Measurements from ENCODE around the gene JSRP1.
A peak's percentile ranks its signal among the peaks of the same experiment; 100 is the strongest.
"Not testable (repeated sequence)": the region's sequence is repeated elsewhere in the genome, so short reads cannot be mapped to it uniquely, and the experiment has no call there.

JSRP1 gene

DNA sequence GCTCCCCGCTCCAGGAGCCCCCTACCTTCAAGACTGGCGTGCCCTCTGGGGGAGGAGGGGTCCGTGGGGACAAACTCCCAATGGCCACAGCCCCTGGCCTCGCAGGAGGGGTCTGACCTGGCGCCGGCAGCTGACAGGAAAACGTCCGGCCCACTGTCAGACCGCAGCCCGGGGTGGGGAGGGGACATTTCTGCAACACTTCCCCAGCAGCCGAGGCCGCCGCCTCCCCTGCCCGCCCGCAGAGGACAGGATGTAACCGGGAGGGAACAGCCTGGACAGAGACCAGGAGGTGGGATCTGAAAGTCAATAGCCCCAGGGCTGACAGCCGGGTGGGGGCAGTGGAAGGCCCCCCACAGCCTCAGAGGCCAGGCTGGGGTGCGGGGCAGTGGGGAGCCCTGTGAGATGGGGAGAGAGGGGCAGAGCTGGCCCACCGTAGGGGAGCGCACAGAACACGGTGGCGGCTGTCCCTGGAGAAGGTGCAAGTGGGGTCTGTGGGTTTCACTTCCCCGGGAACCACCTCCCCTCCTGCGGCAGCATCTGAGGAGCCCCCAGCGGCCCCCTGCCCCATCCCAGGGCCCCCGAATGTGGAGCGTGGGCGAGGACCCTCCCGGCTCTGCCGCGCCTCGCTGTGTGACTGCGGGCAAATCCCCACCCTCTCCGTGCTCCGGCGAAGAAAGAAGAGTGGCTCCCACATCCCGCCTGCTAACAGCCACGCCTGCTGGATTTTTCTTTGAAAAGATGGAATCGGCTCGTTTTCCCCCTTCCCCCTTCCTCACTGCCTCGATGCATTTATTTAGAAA, 26.0 kb upstream of the JSRP1 start, which contains the start of gene PEAK3:
Gene PEAK3, minus strand, starts transcription at position 114 of the 800 bp plus-strand sequence. CDS start 1,244 bp downstream, outside the sequence.
- DNase-seq (ENCODE audit: low spot score), result peak; percentile 30

GRCh38 chr19:2281265-2282061, 25.2 kb upstream of the JSRP1 start:
- not testable (repeated sequence) for DNase-seq (ENCODE audit: low spot score)

- no peak for DNase-seq (ENCODE audit: low spot score)
Measured at GRCh38 chr19:2280633-2281264, 24.5 kb upstream of the JSRP1 start.

DNA sequence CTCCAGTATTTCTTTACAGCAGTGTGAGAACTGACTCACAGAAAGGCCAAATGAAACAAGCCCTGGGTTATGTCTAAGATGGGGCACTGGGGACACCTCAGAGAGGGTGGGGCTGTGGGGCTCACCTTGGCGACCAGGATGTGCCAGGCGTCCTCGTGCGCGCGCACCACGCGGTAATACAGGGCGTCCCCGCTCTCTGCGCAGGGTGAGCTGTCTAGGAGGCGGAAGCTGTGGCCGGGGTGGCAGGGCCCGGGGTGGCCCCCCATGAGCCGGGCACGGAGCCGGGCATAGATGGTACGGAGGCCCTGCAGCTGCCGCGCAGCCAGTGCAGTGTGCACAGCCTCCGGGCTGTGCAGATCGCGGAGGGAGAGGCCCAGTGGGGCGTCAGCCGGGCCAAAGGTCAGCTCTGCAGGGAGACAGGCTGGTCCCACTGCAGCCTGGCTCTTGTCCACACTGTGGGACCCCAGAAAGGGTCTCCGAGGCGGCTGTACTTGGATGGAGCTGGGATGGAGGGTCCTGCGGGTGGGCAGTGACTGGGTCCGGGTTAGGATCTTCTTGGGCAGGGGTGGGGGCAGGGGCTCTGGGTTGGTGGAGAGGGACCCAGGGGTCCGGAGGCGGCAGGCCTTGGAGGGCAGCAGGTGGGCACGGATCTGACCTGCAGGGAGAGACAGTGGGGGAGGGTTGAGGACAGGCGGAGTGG, 22.4 kb upstream of the JSRP1 start:
- DNase-seq (ENCODE audit: low spot score), result no peak

DNA sequence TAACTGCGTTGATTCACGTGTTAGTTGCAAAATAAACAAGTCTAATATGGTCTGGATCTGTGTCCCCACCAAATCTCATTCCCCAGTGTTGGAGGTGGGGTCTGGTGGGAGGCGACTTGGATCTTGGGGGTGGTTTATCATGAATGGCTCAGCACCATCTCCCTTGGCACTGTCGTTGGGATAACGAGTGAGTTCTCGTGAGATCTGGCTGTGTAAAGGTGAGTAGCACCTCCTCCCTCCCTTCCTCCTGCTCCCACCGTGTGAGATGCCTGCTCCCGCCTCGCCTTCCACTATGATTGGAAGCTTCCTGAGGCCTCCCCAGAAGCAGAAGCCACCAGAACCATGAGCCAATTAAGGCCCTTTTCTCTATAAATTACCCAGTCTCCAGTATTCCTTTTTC, 20.9 kb upstream of the JSRP1 start:
- DNase-seq (ENCODE audit: low spot score), result no peak

DNA sequence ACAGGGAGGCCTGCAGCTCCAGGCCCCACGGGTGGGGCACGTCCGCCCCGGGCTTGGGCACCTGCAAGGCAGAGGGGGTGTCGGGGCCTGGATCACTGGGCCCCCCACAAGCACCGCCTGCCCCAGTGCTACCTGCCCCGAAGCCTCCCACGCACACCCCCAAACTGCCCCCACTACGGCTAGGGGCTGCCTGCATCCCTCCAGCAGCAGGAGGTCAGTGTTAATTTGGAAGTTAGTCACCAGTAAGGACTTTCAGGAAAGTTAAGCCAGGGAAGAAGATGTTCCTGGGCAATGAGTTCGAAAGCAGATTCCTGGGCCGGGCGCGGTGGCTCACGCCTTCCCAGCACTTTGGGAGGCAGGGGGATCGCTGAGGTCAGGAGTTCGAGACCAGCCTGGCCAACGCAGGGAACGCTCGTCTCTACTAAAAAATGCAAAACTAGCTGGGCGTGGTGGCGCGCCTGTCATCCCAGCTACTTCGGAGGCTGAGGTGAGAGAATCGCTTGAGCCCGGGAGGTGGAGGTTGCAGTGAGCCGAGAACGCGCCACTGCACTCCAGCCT, 20.3 kb upstream of the JSRP1 start:
- DNase-seq (ENCODE audit: low spot score), result no peak

DNA sequence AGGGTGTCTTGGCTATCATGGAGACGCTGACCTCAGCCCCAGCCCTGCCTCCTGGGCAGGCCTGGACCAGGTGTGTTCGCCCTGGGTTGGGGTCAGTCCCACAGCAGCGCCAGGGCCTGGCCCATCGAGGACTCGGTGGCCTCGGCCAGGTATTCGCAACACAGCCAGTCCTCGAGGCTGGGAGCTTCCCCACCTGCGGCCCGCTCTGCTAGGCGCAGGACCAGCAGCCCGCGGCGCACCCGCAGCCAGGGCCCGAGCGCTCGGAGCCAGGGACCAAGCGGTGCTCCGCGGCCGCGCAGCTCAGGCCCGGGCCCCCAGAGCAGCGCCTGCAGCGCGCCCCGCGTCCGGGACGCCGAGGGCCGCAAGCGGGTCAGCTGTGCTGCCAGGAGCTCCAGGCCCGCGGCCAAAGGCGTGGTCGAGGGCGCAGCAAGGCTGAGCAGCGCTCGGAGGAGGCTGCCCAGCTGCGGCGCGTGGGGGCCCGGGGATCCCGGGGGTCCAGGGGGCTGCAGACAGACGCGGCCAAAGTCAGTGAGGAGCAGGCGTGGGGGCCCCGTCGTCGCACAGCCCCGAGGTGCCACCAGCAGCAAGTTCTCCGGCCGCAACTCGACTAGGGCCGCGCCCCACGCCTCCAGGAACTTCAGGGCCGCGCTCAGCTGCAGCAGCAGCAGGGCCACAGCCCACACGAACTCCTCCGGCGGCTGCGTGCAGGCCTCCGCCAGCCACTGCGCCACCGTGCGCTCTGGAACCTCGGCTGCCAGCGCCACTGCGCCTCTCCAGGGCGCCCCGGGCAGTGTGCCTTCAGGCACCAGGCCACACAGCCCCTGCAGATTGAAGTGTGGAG, 19.6 kb upstream of the JSRP1 start:
- DNase-seq (ENCODE audit: low spot score), result no peak

DNA sequence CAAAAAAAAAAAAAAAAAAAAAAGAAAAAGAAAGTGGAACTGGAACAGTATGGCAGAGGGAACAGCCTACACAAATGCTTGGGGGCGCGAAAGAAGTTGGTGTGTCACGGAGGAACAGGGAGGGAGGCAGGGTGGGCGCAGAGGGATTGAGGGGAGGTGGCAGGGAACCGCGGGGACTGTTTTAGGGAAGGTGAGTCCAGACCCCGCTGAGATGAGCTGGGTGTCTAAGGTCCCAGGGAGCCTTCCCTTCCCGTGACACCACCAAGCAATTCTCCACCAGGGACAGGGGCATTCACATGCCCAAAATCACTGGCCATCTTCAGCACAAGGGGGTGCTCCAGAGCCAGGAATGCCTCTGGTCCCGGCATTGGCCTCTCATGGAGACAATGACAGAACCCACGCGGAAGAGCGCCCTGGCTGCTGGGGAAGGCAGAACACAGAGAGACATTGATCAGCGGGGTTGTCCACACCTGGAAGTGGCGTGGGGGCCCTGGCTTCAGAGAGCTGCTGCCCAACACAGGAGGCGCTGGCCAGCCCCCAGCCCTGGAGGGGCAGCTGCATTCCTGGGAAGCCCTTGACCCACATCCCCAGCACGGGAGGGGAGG, 18.8 kb upstream of the JSRP1 start:
- DNase-seq (ENCODE audit: low spot score), result no peak

GRCh38 chr19:2274185-2274711, 18.0 kb upstream of the JSRP1 start:
- no peak for DNase-seq (ENCODE audit: low spot score)

DNA sequence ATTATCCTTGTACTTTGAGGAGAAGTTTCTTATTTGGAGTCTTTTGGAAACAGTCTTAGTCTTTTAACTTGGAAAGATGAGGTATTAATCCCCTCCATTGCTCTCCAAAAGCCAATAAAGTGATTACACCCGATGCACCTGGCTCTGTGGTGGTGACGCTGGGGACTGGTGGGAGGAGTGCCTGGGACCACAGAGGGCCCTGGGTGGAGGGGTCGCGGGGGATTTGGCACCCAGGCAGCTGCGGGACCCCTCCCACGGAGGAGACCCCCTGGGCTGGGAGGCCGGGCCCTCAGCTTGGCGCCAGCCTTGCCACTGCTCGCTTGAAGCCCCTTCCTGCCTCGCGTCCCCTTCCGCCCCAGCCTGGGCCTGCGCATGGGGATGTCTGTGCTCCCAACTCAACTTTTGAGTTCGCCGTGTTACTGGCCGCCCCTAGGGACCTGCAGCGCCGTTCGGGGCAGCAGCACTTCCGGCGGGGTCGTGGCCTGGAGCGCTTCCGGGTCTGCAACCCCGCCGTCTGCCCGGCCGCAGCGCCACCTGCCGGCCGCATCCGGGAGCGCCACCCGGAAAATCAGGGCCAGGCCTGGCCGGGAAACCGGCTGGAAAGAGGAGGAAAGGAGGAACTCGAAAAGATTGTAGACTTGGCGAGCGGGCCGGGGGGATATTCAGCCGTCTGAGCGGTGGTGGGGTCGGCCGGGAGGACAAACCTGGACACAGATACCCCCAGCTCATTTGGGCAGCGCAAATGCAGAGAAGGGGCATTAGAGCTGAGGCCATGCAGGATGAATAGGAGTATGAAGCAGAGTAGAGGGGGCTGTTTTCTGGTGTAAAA, 17.4 kb upstream of the JSRP1 start:
- DNase-seq (ENCODE audit: low spot score), result peak; percentile 73

DNA sequence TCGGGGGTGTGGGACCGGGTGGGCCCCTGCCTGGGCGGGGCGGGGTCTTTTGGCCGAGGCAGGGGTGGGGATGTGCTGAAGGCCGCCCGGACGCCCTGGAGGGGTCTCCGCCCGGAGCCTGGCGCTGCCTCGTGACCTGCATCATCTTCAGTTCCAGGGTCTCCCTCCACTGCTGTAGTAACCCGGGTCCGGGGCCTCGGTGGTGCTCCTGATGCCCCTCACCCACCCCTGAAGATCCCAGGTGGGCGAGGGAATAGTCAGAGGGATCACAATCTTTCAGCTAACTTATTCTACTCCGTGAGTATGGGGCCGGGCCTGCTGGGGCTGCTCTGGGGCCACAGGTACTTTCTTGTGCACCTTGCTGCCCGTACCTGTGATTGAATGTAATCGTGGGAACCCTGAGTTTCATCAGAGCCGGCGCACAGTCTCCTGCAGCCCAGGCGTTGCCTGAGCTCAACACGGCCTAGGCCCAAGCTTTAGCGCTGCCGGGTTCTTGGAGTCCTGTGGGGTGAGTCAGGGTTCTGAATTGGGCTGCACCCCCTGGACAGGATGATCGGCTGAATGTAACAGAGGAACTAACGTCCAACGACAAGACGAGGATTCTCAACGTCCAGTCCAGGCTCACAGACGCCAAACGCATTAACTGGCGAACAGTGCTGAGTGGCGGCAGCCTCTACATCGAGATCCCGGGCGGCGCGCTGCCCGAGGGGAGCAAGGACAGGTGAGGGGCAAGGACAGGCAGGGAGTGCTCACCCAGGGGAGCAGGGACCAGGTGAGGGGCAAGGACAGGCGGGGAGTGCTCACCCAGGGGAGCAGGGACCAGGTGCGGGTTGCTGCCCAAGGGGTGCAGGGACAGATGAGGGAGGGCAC, 15.3 kb upstream of the JSRP1 start:
- DNase-seq (ENCODE audit: low spot score), result no peak

- peak; percentile 74 for DNase-seq (ENCODE audit: low spot score)
Measured at GRCh38 chr19:2270423-2271233, 14.4 kb upstream of the JSRP1 start.

DNA sequence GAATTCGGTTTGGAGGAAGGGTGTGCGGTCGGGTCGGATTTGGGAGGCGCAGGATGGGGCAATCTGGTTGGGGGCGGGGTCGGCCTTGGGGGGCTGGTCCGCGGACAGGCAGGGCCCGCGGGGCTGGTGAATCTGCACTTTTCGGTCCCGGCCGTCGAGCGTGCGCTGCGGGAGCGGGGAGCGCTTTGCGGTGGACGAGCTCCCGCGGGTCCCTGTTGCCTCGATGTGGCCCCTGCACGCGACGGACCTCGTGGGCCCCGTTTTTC, 13.9 kb upstream of the JSRP1 start:
- DNase-seq (ENCODE audit: low spot score), result no peak

- DNase-seq (ENCODE audit: low spot score), result peak; percentile 99
Measured at GRCh38 chr19:2269244-2270156, 13.3 kb upstream of the JSRP1 start.

DNA sequence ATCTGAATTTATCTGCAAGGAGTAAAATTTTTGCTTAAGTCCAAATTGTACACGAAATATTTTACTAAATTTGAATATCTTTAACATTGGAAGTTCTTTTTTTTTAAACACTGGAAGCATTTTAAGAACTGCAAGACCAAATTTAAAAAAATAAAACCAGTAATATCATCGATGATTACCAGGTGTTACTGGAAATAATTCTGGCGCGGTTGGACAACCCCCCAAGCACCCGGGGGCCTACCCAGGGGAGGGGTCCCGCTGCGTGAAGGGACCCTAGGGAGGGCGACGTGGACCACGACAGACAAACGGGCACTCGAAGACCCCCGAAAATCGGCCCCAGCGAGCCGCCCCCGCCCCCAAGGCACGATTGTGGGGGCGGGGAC, 12.6 kb upstream of the JSRP1 start:
- no peak for DNase-seq (ENCODE audit: low spot score)

- no peak for DNase-seq (ENCODE audit: low spot score)
Measured at GRCh38 chr19:2268480-2268830, 12.2 kb upstream of the JSRP1 start.

Measured in CD4-positive, alpha-beta T cell treated with Interleukin-2 at 100 ng/mL for 4 hours (primary cell).